Fibroblast of villous mesenchyme (primary cell): ENCODE measurements around the gene SLC2A13. TPM values are rescaled to one million over a fixed set of nuclear protein-coding genes. Genes with fewer than 3 reads are reported as not detected.

Source experiments
- DNase-seq: peaks from one replicate; pipeline ENCODE4 v3.0.0-alpha.2; 2010; ENCODE audit warnings: low read depth
- H3K4me3 ChIP-seq: 2 replicates; pipeline ENCODE4 v1.5.1; 2011; ENCODE audit warnings: low read depth, mild to moderate bottlenecking, low read length
- total RNA-seq: library from RNA; depleted of rRNA; stranded (reverse); fragments of >200 nt; gene quantifications from 2 replicates; pipeline ENCODE4 v1.2.3, GENCODE V29; 2012
- TF ChIP-seq, protein P1 (sequence below): IDR thresholded peaks from 2 replicates; pipeline ENCODE4 v1.5.1; 2012; ENCODE audit warnings: low read depth, mild to moderate bottlenecking, low read length; ENCODE audit not compliant: insufficient read depth

Gene SLC2A13
- total RNA-seq, 1 donor, result 16.4 TPM

DNA sequence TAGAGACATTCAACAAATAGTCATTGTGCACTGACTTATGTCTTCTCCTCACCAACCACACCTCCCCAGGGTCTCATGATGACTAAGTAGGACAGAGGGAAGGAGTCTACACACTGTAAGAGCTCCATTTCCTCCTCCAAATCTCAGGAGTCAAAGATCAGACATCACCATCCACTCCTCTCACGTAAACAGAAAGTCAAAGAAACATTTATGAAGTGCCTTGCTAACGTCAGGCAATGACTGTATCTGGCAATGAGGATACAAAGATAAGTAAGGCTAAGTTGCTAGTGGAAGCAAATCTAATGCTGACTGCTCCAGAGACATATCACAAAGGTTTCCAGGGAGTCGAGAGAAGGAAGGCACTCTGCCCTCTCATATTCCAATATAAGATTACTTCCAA is 88.9 kb downstream of the SLC2A13 start:
- DNase-seq, result peak; percentile 75
- TF ChIP-seq, protein P1, sequence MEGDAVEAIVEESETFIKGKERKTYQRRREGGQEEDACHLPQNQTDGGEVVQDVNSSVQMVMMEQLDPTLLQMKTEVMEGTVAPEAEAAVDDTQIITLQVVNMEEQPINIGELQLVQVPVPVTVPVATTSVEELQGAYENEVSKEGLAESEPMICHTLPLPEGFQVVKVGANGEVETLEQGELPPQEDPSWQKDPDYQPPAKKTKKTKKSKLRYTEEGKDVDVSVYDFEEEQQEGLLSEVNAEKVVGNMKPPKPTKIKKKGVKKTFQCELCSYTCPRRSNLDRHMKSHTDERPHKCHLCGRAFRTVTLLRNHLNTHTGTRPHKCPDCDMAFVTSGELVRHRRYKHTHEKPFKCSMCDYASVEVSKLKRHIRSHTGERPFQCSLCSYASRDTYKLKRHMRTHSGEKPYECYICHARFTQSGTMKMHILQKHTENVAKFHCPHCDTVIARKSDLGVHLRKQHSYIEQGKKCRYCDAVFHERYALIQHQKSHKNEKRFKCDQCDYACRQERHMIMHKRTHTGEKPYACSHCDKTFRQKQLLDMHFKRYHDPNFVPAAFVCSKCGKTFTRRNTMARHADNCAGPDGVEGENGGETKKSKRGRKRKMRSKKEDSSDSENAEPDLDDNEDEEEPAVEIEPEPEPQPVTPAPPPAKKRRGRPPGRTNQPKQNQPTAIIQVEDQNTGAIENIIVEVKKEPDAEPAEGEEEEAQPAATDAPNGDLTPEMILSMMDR, result no peak

DNA sequence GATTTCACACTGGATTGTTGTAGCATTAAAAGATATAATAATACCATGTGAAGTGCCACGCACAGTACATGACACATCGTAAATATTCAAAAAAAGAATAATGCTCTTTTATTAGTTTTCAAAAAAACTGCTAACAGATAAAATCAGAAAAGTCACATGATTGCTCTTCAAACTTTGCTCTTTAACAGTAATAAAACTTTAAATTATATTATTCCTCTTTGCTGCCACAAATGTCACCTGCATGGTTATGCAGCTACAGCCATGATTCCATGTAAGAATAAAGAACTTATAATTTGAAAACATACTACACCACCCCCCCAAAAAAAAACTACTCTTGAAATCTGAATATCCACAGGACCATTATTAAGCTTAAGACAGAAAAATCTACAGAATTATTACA is 90.0 kb downstream of the SLC2A13 start:
- TF ChIP-seq, protein P1, result no peak

More for the DNA sequence above, 88.9 kb downstream of the SLC2A13 start:
- no peak overlapping the region for H3K4me3 ChIP-seq

DNA sequence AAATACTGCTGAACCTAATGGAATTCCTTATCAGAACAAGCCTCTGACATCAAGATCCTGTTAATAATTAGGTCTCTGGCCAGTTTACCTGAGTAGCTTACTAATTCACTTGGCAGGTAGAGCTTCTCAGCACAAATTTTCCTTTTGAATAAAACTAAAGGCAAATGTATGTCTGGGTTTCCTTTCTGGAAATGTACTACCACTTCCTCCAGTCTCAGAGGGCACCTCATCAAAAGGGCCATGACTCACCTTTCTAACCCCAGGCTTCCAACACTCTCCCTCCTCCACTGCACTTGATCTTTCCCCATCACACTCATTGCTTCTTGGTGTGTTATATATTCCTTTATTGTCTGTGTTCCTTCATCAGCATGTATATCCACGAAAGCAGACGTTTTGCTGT is 90.5 kb downstream of the SLC2A13 start:
- H3K4me3 ChIP-seq, result no peak overlapping the region
- no peak for DNase-seq
- TF ChIP-seq, protein P1, result no peak

More for the DNA sequence above, 90.0 kb downstream of the SLC2A13 start:
- no peak for DNase-seq
- no peak overlapping the region for H3K4me3 ChIP-seq

DNA sequence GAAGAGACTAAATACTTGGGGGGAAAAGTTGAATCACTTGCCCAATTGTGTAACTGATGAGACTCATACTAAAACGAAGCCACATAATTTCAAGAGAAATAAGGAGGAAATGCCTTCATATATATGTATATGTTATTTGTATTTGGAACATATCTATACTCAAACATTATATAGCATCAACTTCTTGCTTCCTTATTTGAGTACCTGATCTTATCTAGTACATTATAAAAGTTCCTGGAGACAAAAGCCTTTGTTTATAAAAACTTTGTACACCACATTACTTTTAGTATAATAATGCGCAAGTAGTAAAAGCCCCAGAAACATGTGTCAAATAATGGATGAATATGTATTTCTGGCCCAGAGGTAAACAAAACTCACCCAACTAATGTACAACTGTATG is 92.0 kb downstream of the SLC2A13 start:
- no peak overlapping the region for H3K4me3 ChIP-seq
- TF ChIP-seq, protein P1, result no peak
- no peak for DNase-seq

DNA sequence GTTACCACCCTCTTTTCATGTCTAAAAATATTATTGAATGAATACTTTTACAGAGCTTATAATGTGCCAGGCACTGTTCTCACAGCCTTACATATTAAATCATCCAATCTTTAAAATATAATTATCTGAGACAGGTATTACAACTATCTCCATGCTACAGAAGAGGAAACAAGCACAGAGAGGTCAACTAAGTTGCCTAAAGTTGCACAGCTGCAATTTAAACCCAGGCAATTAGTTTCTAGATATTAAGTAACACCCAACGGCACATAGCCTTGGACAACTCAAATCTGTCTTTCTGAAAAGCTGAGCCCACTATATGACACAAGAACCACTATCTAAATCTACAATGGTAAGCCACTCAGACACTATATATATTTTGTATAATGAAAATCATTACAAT is 92.6 kb downstream of the SLC2A13 start:
- no peak for DNase-seq
- H3K4me3 ChIP-seq, result no peak overlapping the region
- TF ChIP-seq, protein P1, result no peak

DNA sequence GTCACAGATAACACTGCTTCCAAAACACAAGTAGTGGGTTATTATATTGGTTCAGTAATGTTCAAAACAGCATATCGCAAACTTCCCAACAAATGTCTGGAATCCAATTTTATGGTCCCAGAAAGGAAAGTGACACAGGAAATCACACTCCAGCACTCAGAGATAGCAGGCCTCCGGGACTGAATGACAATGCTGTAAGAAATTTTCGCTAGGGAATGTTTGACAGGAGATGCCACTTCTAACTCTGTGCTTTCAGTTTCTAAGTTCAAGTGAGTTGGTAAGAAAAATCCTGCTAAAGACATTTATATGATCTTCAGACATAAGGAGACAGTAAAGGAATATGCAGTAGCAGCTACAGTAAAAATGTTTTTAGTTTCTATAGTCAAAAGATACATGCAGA is 93.2 kb downstream of the SLC2A13 start:
- H3K4me3 ChIP-seq, result no peak overlapping the region
- DNase-seq, result peak; percentile 4
- TF ChIP-seq, protein P1, result no peak

DNA sequence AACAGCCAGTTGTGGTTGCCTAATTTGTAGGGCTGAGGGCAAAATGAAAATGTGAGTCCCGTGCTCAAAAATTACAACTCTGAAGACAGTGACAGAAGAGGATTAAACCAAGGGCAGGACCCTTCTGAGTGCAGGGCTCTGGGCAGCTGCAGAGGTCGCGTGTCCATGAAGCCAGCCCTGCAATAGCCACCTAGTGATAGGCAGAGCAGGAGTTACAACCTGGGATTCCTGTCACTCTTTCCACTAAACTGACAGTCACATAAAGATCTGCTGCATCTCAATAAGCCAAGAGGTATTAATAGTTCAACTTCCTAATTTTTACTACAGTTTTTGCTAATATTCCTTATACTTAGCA is 94.1 kb downstream of the SLC2A13 start:
- TF ChIP-seq, protein P1, result no peak
- no peak for DNase-seq
- no peak overlapping the region for H3K4me3 ChIP-seq
